ENCODE results near the gene GPATCH4. TPM values are rescaled to one million over a fixed set of nuclear protein-coding genes. Genes with fewer than 3 reads are reported as not detected.

GPATCH4 gene
- total and polyA plus RNA-seq, 10 of the 15 experiments (the other 5 are each of a cell fraction or from before 2014, with no cell fraction given), result 35.5 to 111 (median 73.9) TPM

- intact Hi-C loops (cut with micrococcal nuclease; ENCODE audit: unreplicated experiment), result no loop called here
- no peak overlapping the region for H3K9ac ChIP-seq (ENCODE audit: control insufficient read depth, insufficient read depth, low read length)
- no peak for FAIRE-seq
- ChIA-PET POLR2A (no interaction called here), SMC1A (ENCODE audit: uncharacterized antibody, unreplicated experiment) (interaction anchor here (0.9 kb wide), 1 partner anchor 12 kb away, joined by 4 read pairs; no protein-coding TSS in a partner anchor), RAD21 (ENCODE audit: unreplicated experiment) (no interaction called here), CTCF (interaction anchor here (1.0 to 1.2 kb wide), 3 partner anchors 12 to 48 kb away, joined by 3 to 4 read pairs (median 3); partner anchors contain the start of gene NAXE)
- peaks cover 0 to 2% of the 10 kb centered on the region in 2 experiments for H3K27me3 ChIP-seq (replicated peaks in 1 of 2; ENCODE audit: control insufficient read depth in 2 of 2, insufficient read depth in 2 of 2, low read length in 1 of 2)
- 53% methylated on average over 6 of the region's 6 CpGs for WGBS (ENCODE audit: insufficient coverage, insufficient replicate concordance, low lambda C conversion rate, missing lambda C conversion rate)
- no peak for TF ChIP-seq NRF1 (conservative IDR thresholded peaks at IDR 0.05; ENCODE audit: low read depth, low read length)
- TF ChIP-seq MTA3 (IDR thresholded peaks at IDR 0.05; ENCODE audit: borderline replicate concordance, low read length), result no peak
- TF ChIP-seq FOXK2 (IDR thresholded peaks at IDR 0.05), result no peak
- TF ChIP-seq STAT1 (conservative IDR thresholded peaks at IDR 0.05), result no peak
- TF ChIP-seq FOS (IDR thresholded peaks at IDR 0.05; ENCODE audit: borderline replicate concordance, extremely low read depth, insufficient read length), result no peak
- no peak for TF ChIP-seq FOXM1 (IDR thresholded peaks at IDR 0.05; ENCODE audit: low read depth, low read length)
- TF ChIP-seq RB1 (IDR thresholded peaks at IDR 0.05; ENCODE audit: borderline replicate concordance), result no peak
- no peak for TF ChIP-seq NKRF (conservative IDR thresholded peaks at IDR 0.05)
- no peak for TF ChIP-seq TCF12 (IDR thresholded peaks at IDR 0.05; ENCODE audit: low read depth, low read length)
- TF ChIP-seq E2F4 (IDR thresholded peaks at IDR 0.05; ENCODE audit: low read depth, low read length), result no peak
- no peak for TF ChIP-seq IKZF1 (conservative IDR thresholded peaks at IDR 0.05)
- no peak for TF ChIP-seq ATF7 (IDR thresholded peaks at IDR 0.05; ENCODE audit: low read depth)
- no peaks in the 10 kb centered on the region for H4K20me1 ChIP-seq (ENCODE audit: control insufficient read depth, insufficient read depth)
- no peak for DNase-seq (ENCODE audit: low read depth, low spot score)
- ATAC-seq, result no peak
- in situ Hi-C loops (cut with MboI), result no loop called here
- no peak overlapping the region for H2AFZ ChIP-seq (ENCODE audit: control insufficient read depth, low read depth, low read length)
- no TSS peak for BruUV-seq (replicated peaks)
- H3K36me3 ChIP-seq (ENCODE audit: control insufficient read depth in 2 of 2, insufficient read depth in 2 of 2, low read length in 1 of 2), result no peaks in the 10 kb centered on the region
- H3K4me2 ChIP-seq (ENCODE audit: control insufficient read depth, insufficient read depth), result no peak overlapping the region
- H3K4me3 ChIP-seq, result no peak overlapping the region
- no peak overlapping the region for H3K27ac ChIP-seq (ENCODE audit: control insufficient read depth, insufficient read depth)
- peaks cover 8% of the 10 kb centered on the region for H3K4me1 ChIP-seq (ENCODE audit: control insufficient read depth, insufficient read depth, low read length)
- H3K79me2 ChIP-seq (ENCODE audit: control insufficient read depth, insufficient read depth, low read length), result no peaks in the 10 kb centered on the region
- no peaks in the 10 kb centered on the region for H3K9me3 ChIP-seq (replicated peaks; ENCODE audit: control insufficient read depth, insufficient read depth, low read length)
Measured at GRCh38 chr1:156639601-156640101, 38.4 kb upstream of the GPATCH4 start.
